Type B pancreatic cell (in vitro differentiated cells): ENCODE measurements around the gene INPP5A. TPM values are rescaled to one million over a fixed set of nuclear protein-coding genes. Genes with fewer than 3 reads are reported as not detected.

Experiments used
- DNase-seq: peaks from one replicate; pipeline ENCODE4 v3.0.0; 2021; ENCODE audit warnings: mixed read lengths; ENCODE audit not compliant: unreplicated experiment; ENCODE audit errors: extremely low spot score
- H3K27ac Mint-ChIP-seq: 2 replicates; pipeline ENCODE4 v1.8.0; 2021; ENCODE audit warnings: mild to moderate bottlenecking, mixed read lengths
- H3K27me3 Mint-ChIP-seq: 2 replicates; pipeline ENCODE4 v1.8.0; 2021; ENCODE audit warnings: mixed read lengths
- H3K36me3 Mint-ChIP-seq: 2 replicates; pipeline ENCODE4 v1.8.0; 2021; ENCODE audit warnings: mixed read lengths
- H3K4me1 Mint-ChIP-seq: one replicate; pipeline ENCODE4 v1.8.0; 2021; ENCODE audit warnings: mixed read lengths; ENCODE audit not compliant: unreplicated experiment
- H3K4me3 Mint-ChIP-seq: 2 replicates; pipeline ENCODE4 v1.8.0; 2021; ENCODE audit warnings: mild to moderate bottlenecking, mixed read lengths
- H3K9me3 Mint-ChIP-seq: 2 replicates; pipeline ENCODE4 v1.8.0; 2021; ENCODE audit warnings: mixed read lengths
- CTCF ChIP-seq: fragments of 200-600 bp; sonication (generic); conservative IDR thresholded peaks from 2 replicates; pipeline ENCODE4 v1.5.0; 2021; ENCODE audit warnings: antibody characterized with exemption, mild to moderate bottlenecking
- total RNA-seq: library from RNA; stranded (reverse); gene quantifications from 2 replicates; pipeline ENCODE4 v1.2.1, GENCODE V29; 2021; ENCODE audit warnings: low replicate concordance

The INPP5A gene
- total RNA-seq, 1 donor from 2014 or later: 26.6 TPM

GRCh38 chr10:132691711-132692153 lies 154.1 kb downstream of the INPP5A start:
- Mint-ChIP-seq H3K27me3 (peaks cover 13% of the 10 kb centered on the region), H3K4me1 (no peaks in the 10 kb centered on the region), H3K4me3 (no peak overlapping the region), H3K36me3 (peaks cover 22% of the 10 kb centered on the region), H3K9me3 (peaks cover 11% of the 10 kb centered on the region), H3K27ac (no peak overlapping the region)
- peak; percentile 68 for DNase-seq
- no peak for TF ChIP-seq CTCF

GRCh38 chr10:132692311-132692710 lies 154.7 kb downstream of the INPP5A start:
- H3K4me1 Mint-ChIP-seq: no peaks in the 10 kb centered on the region
- no peak for TF ChIP-seq CTCF
- H3K27ac Mint-ChIP-seq: no peak overlapping the region
- H3K36me3 Mint-ChIP-seq: peaks cover 22% of the 10 kb centered on the region
- H3K4me3 Mint-ChIP-seq: no peak overlapping the region
- peaks cover 13% of the 10 kb centered on the region for H3K27me3 Mint-ChIP-seq
- no peak for DNase-seq
- H3K9me3 Mint-ChIP-seq: peaks cover 11% of the 10 kb centered on the region

- H3K36me3 Mint-ChIP-seq: peaks cover 21% of the 10 kb centered on the region
- no peak overlapping the region for H3K4me3 Mint-ChIP-seq
- peaks cover 12% of the 10 kb centered on the region for H3K27me3 Mint-ChIP-seq
- no peak for DNase-seq
- H3K4me1 Mint-ChIP-seq: peaks cover 4% of the 10 kb centered on the region
- no peak for TF ChIP-seq CTCF
- H3K27ac Mint-ChIP-seq: no peak overlapping the region
- peaks cover 11% of the 10 kb centered on the region for H3K9me3 Mint-ChIP-seq
Observed at GRCh38 chr10:132693676-132694075, 156.1 kb downstream of the INPP5A start.

- no peak for TF ChIP-seq CTCF
- Mint-ChIP-seq H3K9me3 (peaks cover 11% of the 10 kb centered on the region), H3K4me3 (no peak overlapping the region), H3K27me3 (peaks cover 11% of the 10 kb centered on the region), H3K36me3 (peaks cover 18% of the 10 kb centered on the region), H3K4me1 (peaks cover 15% of the 10 kb centered on the region), H3K27ac (no peak overlapping the region)
- DNase-seq: peak; percentile 6
Observed at GRCh38 chr10:132696204-132696603, 158.6 kb downstream of the INPP5A start.

GRCh38 chr10:132696728-132697577 lies 159.4 kb downstream of the INPP5A start:
- peak; percentile 54 for DNase-seq
- TF ChIP-seq CTCF: no peak
- H3K9me3 Mint-ChIP-seq: peaks cover 7% of the 10 kb centered on the region
- no peak overlapping the region for H3K4me3 Mint-ChIP-seq
- H3K27me3 Mint-ChIP-seq: peaks cover 11% of the 10 kb centered on the region
- peaks cover 14% of the 10 kb centered on the region for H3K36me3 Mint-ChIP-seq
- H3K4me1 Mint-ChIP-seq: peaks cover 15% of the 10 kb centered on the region
- no peak overlapping the region for H3K27ac Mint-ChIP-seq
